GM19395 (cell line): Measurements from ENCODE around the gene CAMK1.

Experiments
- ATAC-seq: cut with Tn5 transposase; IDR thresholded peaks from one replicate; pipeline ENCODE4 v1.9.1; 2021; ENCODE audit warnings: mild to moderate bottlenecking, moderate library complexity; ENCODE audit not compliant: unreplicated experiment

The CAMK1 gene

GRCh38 chr3:9713142-9713541, 56.6 kb downstream of the CAMK1 start:
- ATAC-seq: no peak

GRCh38 chr3:9712415-9712814, 57.3 kb downstream of the CAMK1 start:
- ATAC-seq: no peak

GRCh38 chr3:9710174-9710739, 59.5 kb downstream of the CAMK1 start:
- no peak for ATAC-seq
